GM12891 (cell line): ENCODE results near the gene BUD13. TPM values are rescaled to one million over a fixed set of nuclear protein-coding genes. Genes with fewer than 3 reads are reported as not detected.

Experiments
- DNase-seq: peaks from one replicate; pipeline ENCODE4 v3.0.0; 2011; ENCODE audit warnings: low spot score; ENCODE audit not compliant: insufficient read length
- FAIRE-seq: peaks from 2 replicates; lab custom pipeline; 2011; peaks lifted over from hg19 to GRCh38; lab: Jason Lieb, UNC
- PAX5 ChIP-seq: IDR thresholded peaks from 2 replicates; pipeline ENCODE4 v1.6.1; 2011; ENCODE audit warnings: low read length, moderate library complexity, mild to moderate bottlenecking; ENCODE audit not compliant: insufficient read depth, severe bottlenecking
- POLR2A ChIP-seq: IDR thresholded peaks from 2 replicates; pipeline ENCODE4 v1.6.1; 2011; ENCODE audit warnings: low read depth, low read length, control low read depth
- POLR2AphosphoS5 ChIP-seq: IDR thresholded peaks from 2 replicates; pipeline ENCODE4 v1.6.1; 2011; ENCODE audit warnings: low read depth, low read length, control low read depth
- POU2F2 ChIP-seq: IDR thresholded peaks from 2 replicates; pipeline ENCODE4 v1.6.1; 2011; ENCODE audit warnings: low read depth, mild to moderate bottlenecking, control low read depth, low read length, moderate library complexity
- SPI1 ChIP-seq: IDR thresholded peaks from 2 replicates; pipeline ENCODE4 v1.6.1; 2011; ENCODE audit warnings: low read depth, low read length, control low read depth
- TAF1 ChIP-seq: IDR thresholded peaks from 2 replicates; pipeline ENCODE4 v1.6.1; 2011; ENCODE audit warnings: low read depth, low read length, control low read depth
- polyA plus RNA-seq: library from polyadenylated mRNA; unstranded; fragments of >200 nt; gene quantifications from one replicate; pipeline ENCODE4 v1.2.1, GENCODE V29; 2012; ENCODE audit warnings: low read depth, missing spikeins, inconsistent platforms; ENCODE audit not compliant: missing spikeins

The BUD13 gene
- polyA plus RNA-seq, result 11.7 TPM

- TF ChIP-seq PAX5 (peak; percentile 56), TAF1 (peak; percentile 65), POLR2A (peak; percentile 88), POLR2AphosphoS5 (peak; percentile 85), SPI1 (peak; percentile 12; the same call in 1 of the 2 replicates), POU2F2 (peak; percentile 58; the same call in 1 of the 2 replicates)
- FAIRE-seq (peak; percentile 99), DNase-seq (peak; percentile 90)
These were observed at the start of gene BUD13 for GRCh38 chr11:116772443-116773202. Gene BUD13 (minus strand): TSS chr11:116772987. CDS start chr11:116772964, 23 bp downstream.

- FAIRE-seq (no peak), DNase-seq (no peak)
- TF ChIP-seq SPI1 (no peak), PAX5 (no peak), POLR2AphosphoS5 (no peak), TAF1 (no peak), POU2F2 (no peak), POLR2A (no peak)
These were observed 49.8 kb upstream of the BUD13 start for GRCh38 chr11:116822575-116822974.

- FAIRE-seq (no peak), DNase-seq (no peak)
- TF ChIP-seq POU2F2 (no peak), TAF1 (no peak), SPI1 (no peak), POLR2A (no peak), PAX5 (no peak), POLR2AphosphoS5 (no peak)
These were observed 48.5 kb upstream of the BUD13 start for GRCh38 chr11:116821050-116821918.

GRCh38 chr11:116819049-116819448, 46.3 kb upstream of the BUD13 start:
- TF ChIP-seq SPI1 (no peak), POU2F2 (no peak), TAF1 (no peak), POLR2AphosphoS5 (no peak)
- DNase-seq (no peak), FAIRE-seq (no peak)

GRCh38 chr11:116814502-116814901, 41.7 kb upstream of the BUD13 start:
- FAIRE-seq (no peak), DNase-seq (no peak)
- no peak for TF ChIP-seq SPI1
- TF ChIP-seq POLR2A, result no peak
- TF ChIP-seq PAX5, result no peak
- TF ChIP-seq TAF1, result no peak
- no peak for TF ChIP-seq POLR2AphosphoS5
- no peak for TF ChIP-seq POU2F2

- FAIRE-seq (no peak), DNase-seq (no peak)
- no peak for TF ChIP-seq POLR2AphosphoS5
- no peak for TF ChIP-seq PAX5
- no peak for TF ChIP-seq POLR2A
- TF ChIP-seq SPI1, result no peak
- TF ChIP-seq TAF1, result no peak
- TF ChIP-seq POU2F2, result no peak
These were observed 41.1 kb upstream of the BUD13 start for GRCh38 chr11:116813781-116814471.

- FAIRE-seq (no peak), DNase-seq (no peak)
- TF ChIP-seq PAX5, result no peak
- no peak for TF ChIP-seq SPI1
- no peak for TF ChIP-seq TAF1
- TF ChIP-seq POU2F2, result no peak
- TF ChIP-seq POLR2AphosphoS5, result no peak
- TF ChIP-seq POLR2A, result no peak
These were observed 40.4 kb upstream of the BUD13 start for GRCh38 chr11:116813170-116813569.

- FAIRE-seq (no peak), DNase-seq (no peak)
- no peak for TF ChIP-seq POU2F2
- TF ChIP-seq PAX5, result no peak
- TF ChIP-seq POLR2AphosphoS5, result no peak
- no peak for TF ChIP-seq SPI1
- no peak for TF ChIP-seq TAF1
- TF ChIP-seq POLR2A, result no peak
These were observed 39.3 kb upstream of the BUD13 start for GRCh38 chr11:116812109-116812508.

GRCh38 chr11:116811194-116811593, 38.4 kb upstream of the BUD13 start:
- no peak for TF ChIP-seq POLR2A
- DNase-seq, result no peak
- no peak for FAIRE-seq
